Testis (tissue), 3 donors: ENCODE measurements around the gene ASB2. TPM values are rescaled to one million over a fixed set of nuclear protein-coding genes. Genes with fewer than 3 reads are reported as not detected.

Source experiments
- DNase-seq: peaks from one replicate; pipeline ENCODE4 v3.0.0-alpha.2; 2019
- H3K27ac ChIP-seq, 2 donors: fragments of 200-600 bp; sonication (generic); one replicate each; pipeline ENCODE4 v1.5.1; 2019
- H3K27me3 ChIP-seq: fragments of 200-600 bp; sonication (generic); one replicate; pipeline ENCODE4 v1.5.1; 2019
- H3K36me3 ChIP-seq: fragments of 200-600 bp; sonication (generic); one replicate; pipeline ENCODE4 v1.5.1; 2017; ENCODE audit warnings: low read depth; ENCODE audit errors: missing control alignments
- H3K4me1 ChIP-seq: fragments of 200-600 bp; sonication (generic); one replicate; pipeline ENCODE4 v1.5.1; 2019
- H3K4me3 ChIP-seq, 2 donors: fragments of 200-600 bp; sonication (generic); one replicate each; pipeline ENCODE4 v1.5.1; 2017 to 2019
- H3K9me3 ChIP-seq: fragments of 200-600 bp; sonication (generic); one replicate; pipeline ENCODE4 v1.5.1; 2017
- POLR2A ChIP-seq: fragments of 450-650 bp; IDR thresholded peaks from one replicate; pipeline ENCODE4 v1.6.1; 2017; ENCODE audit warnings: antibody characterized with exemption, mild to moderate bottlenecking, moderate library complexity
- WGBS, 2 donors: methylation state at CpG; one replicate each; pipeline ENCODE4 v1.1.5; 2018; 5-methylcytosine and 5-hydroxymethylcytosine counted together
- intact Hi-C: fragments of 100-400 bp; cut with DNase I; formaldehyde crosslinking; loops from one replicate; pipeline ENCODE4 v1.15.1; 2023; ENCODE audit warnings: low total_unique reads
- polyA plus RNA-seq: library from polyadenylated mRNA; stranded (reverse); fragments of 350-450 nt; fragmentation: Illumina TruSeq; extraction: RNeasy Lipid Tissue Mini Kit (QIAGEN cat#74804); gene quantifications from one replicate; pipeline ENCODE4 v1.2.3, GENCODE V29; 2014; ENCODE audit warnings: low read depth, low replicate concordance; ENCODE audit not compliant: insufficient read depth
- total RNA-seq, 2 donors: library from RNA; depleted of rRNA; stranded (reverse); fragments of >200 nt; gene quantifications; one replicate each; pipeline ENCODE4 v1.2.3, GENCODE V29; 2016
- TF ChIP-seq, protein P1 (sequence below), 3 experiments: fragments of 450-650 bp in 2 of 3; fragments of 200-600 bp in 1 of 3; sonication (generic) in 1 of 3; IDR thresholded peaks; one replicate each; pipeline ENCODE4 v1.5.1; 2016 to 2019; ENCODE audit warnings: antibody characterized with exemption in 3 of 3, mild to moderate bottlenecking in 2 of 3, moderate library complexity in 1 of 3

Gene ASB2
- total and polyA plus RNA-seq, 3 donors from 2014 or later, result 3.5 to 4.3 (median 3.7) TPM

DNA sequence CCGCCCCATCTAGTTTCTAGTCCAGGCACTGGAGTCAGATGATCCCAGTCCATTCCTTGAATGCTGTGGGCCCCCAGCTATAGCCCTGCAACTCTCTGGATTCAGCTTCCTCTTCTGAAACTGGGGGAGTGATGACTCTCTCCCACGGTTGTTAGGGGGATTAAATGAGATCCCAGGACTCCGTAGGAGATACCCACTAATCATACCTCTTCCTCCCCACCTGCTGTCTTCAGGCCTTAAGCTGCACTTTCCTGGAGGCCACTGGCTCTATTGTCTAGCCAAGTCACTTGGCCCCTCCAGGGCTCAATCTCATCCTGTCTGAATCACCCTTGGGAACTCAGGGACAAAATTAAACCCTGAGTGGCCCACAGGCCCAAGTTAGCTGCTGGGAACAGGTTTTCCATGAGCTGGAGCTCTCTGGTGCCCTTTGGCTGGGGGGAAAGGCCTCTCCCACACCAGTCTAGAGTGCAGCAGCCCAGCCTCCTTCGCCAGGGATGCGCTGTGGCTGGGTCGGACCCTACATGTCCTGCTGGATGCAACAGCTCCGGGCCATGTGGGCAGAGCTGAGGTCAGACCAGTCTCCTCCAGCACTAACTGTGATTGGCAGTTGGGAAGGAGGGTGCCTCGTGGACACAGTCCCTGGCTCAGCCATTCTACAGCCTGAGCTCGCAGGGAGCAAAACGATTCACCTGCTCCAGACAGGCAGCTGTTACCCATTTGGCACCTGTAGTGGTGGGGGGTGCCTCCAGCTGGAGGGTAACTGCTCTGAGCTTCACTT, 6.0 kb upstream of the ASB2 start:
- H3K27ac ChIP-seq, result no peak overlapping the region
- 83 to 87% methylated on average over 2 to 10 of the region's 10 CpGs for WGBS, 2 donors
- intact Hi-C loops, result no loop called here
- no peaks in the 10 kb centered on the region for H3K4me1 ChIP-seq
- no peaks in the 10 kb centered on the region for H3K27me3 ChIP-seq
- DNase-seq, result no peak
- TF ChIP-seq POLR2A, result no peak
- TF ChIP-seq, protein P1, sequence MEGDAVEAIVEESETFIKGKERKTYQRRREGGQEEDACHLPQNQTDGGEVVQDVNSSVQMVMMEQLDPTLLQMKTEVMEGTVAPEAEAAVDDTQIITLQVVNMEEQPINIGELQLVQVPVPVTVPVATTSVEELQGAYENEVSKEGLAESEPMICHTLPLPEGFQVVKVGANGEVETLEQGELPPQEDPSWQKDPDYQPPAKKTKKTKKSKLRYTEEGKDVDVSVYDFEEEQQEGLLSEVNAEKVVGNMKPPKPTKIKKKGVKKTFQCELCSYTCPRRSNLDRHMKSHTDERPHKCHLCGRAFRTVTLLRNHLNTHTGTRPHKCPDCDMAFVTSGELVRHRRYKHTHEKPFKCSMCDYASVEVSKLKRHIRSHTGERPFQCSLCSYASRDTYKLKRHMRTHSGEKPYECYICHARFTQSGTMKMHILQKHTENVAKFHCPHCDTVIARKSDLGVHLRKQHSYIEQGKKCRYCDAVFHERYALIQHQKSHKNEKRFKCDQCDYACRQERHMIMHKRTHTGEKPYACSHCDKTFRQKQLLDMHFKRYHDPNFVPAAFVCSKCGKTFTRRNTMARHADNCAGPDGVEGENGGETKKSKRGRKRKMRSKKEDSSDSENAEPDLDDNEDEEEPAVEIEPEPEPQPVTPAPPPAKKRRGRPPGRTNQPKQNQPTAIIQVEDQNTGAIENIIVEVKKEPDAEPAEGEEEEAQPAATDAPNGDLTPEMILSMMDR (IDR thresholded peaks at IDR 0.05), result no peak
- H3K9me3 ChIP-seq, result no peaks in the 10 kb centered on the region
- H3K36me3 ChIP-seq, result no peaks in the 10 kb centered on the region
- H3K4me3 ChIP-seq, result no peak overlapping the region

DNA sequence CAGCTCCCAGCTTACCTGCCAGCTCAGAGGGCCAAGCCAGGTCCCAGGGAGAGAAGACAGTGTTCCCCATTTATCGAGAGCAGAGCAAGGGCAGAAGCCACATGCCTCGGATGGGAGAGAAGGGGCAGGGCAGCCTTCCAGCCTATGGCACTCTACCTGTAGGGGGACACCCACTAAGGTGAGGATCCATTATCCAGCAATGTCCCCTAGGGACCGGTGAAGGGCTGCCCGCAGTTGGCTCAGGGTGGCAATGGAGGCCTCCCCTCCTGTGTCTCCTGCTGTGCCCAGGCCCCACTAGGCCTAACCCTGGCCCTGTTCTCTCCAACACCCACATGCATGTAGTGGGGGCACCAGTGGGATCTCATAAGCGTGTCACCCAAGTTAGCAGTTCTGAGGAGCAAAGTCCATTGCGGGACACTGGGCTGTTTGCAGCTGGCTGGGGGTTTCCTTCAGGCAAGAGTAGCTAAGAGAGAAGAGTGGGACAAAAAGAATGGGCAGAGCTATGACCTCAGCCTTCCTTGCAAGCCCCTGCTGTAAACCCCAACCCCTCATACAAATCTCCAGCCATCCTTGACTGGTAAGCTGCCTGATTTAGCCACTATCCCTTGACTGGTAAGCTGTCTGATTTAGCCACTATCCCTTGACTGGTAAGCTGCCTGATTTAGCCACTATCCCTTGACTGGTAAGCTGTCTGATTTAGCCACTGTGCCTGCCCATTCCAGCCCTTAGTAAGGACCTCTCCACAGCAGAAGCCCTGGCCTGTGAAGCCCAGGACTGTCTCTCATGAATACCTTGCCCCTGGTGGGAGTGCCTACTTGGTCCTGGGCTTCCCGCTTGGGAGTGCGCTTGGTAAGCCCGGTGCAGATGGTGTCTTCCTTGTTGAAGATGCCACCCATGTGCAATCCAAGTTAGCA, 5.2 kb upstream of the ASB2 start:
- DNase-seq, result no peak
- no peaks in the 10 kb centered on the region for H3K9me3 ChIP-seq
- H3K36me3 ChIP-seq, result no peaks in the 10 kb centered on the region
- no peaks in the 10 kb centered on the region for H3K27me3 ChIP-seq
- 88 to 96% methylated on average over 4 to 9 of the region's 9 CpGs for WGBS, 2 donors
- TF ChIP-seq, protein P1 (IDR thresholded peaks at IDR 0.05), result no peak
- no peak for TF ChIP-seq POLR2A
- no peaks in the 10 kb centered on the region for H3K4me1 ChIP-seq
- intact Hi-C loops, result no loop called here
- H3K27ac ChIP-seq, result no peak overlapping the region
- no peak overlapping the region for H3K4me3 ChIP-seq

DNA sequence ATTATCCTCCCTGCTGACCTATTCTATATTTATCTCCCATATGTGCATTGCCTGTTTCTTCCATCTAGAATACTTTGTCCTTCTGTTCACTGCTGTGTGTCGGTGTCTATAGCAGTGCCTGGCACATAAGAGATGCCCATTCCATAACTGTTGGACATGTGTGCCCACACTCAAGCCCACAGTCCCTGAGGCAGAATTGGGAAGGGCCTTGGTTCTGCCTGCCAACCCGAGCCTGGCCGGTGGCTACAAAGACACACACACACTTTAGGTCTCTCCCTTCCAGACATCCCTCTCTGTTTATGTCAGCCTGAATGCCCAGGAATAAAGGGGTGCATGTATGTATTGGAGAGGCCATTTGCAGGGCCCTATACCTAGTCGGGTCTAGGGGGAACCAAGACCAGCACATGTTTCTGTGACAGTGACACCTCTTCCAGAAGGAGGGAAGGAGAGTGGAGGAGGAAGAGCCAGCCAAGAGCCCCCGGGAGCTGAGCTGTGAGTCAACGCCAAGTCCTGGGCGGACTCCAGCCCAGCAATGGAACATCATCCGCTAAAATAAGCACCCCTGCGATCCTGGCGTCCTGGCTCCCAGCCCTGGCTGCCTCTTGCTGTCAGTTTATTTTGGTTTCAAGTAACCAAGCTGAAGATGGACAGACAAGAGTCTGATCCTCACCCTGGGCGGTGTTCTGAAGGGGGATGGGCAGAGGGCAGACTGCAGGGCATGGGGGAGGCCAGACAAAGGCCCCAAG, 4.3 kb upstream of the ASB2 start:
- Histone ChIP-seq H3K36me3 (no peaks in the 10 kb centered on the region), H3K9me3 (no peaks in the 10 kb centered on the region), H3K4me1 (no peaks in the 10 kb centered on the region), H3K27me3 (no peaks in the 10 kb centered on the region), H3K4me3 (no peak overlapping the region), H3K27ac (no peak overlapping the region)
- WGBS, 2 donors, result 68 to 69% methylated on average over 11 of the region's 11 CpGs
- DNase-seq, result no peak
- TF ChIP-seq, protein P1 (IDR thresholded peaks at IDR 0.05), result no peak
- TF ChIP-seq POLR2A, result no peak
- intact Hi-C loops, result no loop called here

DNA sequence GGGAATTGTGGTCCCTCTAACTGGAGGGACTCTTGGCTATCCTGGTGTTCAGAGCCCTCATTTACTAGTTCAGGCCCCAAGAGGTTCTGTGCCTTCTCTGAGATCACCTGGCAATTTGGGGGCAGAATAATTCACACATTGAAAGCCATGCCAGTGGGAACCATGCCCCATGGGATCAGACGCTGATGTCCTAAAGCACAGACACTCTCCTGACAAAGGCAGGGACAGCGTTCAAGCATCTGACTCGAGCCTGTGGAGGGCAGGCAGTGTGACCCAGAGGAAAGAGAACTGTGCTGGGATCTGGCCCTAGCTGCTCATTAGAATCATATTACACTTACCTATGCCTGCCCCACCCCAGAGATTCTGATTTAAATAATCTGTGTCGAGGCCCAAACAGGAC, 2.4 kb upstream of the ASB2 start:
- WGBS, 2 donors, result 78 to 94% methylated on average over 3 to 4 of the region's 4 CpGs
- intact Hi-C loops, result no loop called here

More for the DNA sequence above, 2.4 kb upstream of the ASB2 start:
- TF ChIP-seq POLR2A, result no peak
- TF ChIP-seq, protein P1 (IDR thresholded peaks at IDR 0.05), result no peak
- H3K27ac ChIP-seq, result no peak overlapping the region
- no peaks in the 10 kb centered on the region for H3K9me3 ChIP-seq
- no peaks in the 10 kb centered on the region for H3K27me3 ChIP-seq
- H3K4me3 ChIP-seq, result no peak overlapping the region
- H3K36me3 ChIP-seq, result no peaks in the 10 kb centered on the region
- no peak for DNase-seq
- H3K4me1 ChIP-seq, result no peaks in the 10 kb centered on the region
